Breast epithelium (tissue), 3 donors: ENCODE measurements around the gene NTHL1.

Source experiments
- POLR2A ChIP-seq: fragments of 450-650 bp; IDR thresholded peaks from one replicate; pipeline ENCODE4 v1.6.1; 2016; ENCODE audit warnings: antibody characterized with exemption, mild to moderate bottlenecking, moderate library complexity
- POLR2AphosphoS5 ChIP-seq, 3 donors: sonication (generic); formaldehyde crosslinking; IDR thresholded peaks; one replicate each; pipeline ENCODE4 v1.6.1; 2017; ENCODE audit warnings: antibody characterized with exemption in 3 of 3
- TF ChIP-seq, protein P1 (sequence below), 3 donors: fragments of 450-650 bp; IDR thresholded peaks; one replicate each; pipeline ENCODE4 v1.5.1; 2016 to 2017; ENCODE audit warnings: antibody characterized with exemption in 3 of 3, mild to moderate bottlenecking in 3 of 3, moderate library complexity in 3 of 3

GRCh38 chr16:1997494-1998359 is 49.9 kb downstream of the NTHL1 start:
- TF ChIP-seq, protein P1, sequence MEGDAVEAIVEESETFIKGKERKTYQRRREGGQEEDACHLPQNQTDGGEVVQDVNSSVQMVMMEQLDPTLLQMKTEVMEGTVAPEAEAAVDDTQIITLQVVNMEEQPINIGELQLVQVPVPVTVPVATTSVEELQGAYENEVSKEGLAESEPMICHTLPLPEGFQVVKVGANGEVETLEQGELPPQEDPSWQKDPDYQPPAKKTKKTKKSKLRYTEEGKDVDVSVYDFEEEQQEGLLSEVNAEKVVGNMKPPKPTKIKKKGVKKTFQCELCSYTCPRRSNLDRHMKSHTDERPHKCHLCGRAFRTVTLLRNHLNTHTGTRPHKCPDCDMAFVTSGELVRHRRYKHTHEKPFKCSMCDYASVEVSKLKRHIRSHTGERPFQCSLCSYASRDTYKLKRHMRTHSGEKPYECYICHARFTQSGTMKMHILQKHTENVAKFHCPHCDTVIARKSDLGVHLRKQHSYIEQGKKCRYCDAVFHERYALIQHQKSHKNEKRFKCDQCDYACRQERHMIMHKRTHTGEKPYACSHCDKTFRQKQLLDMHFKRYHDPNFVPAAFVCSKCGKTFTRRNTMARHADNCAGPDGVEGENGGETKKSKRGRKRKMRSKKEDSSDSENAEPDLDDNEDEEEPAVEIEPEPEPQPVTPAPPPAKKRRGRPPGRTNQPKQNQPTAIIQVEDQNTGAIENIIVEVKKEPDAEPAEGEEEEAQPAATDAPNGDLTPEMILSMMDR (IDR thresholded peaks at IDR 0.05), result no peak
- TF ChIP-seq POLR2A, result no peak
- TF ChIP-seq POLR2AphosphoS5 (IDR thresholded peaks at IDR 0.05), result no peak
